ENCODE measurements around the gene ONECUT2. TPM values are rescaled to one million over a fixed set of nuclear protein-coding genes. Genes with fewer than 3 reads are reported as not detected.

ONECUT2 gene
- polyA plus RNA-seq, 1 donor, result 0.79 TPM

- DNase-seq, result no peak
These were observed 3.6 kb upstream of the ONECUT2 start for GRCh38 chr18:57431467-57432080.

GRCh38 chr18:57432140-57432539, 3.0 kb upstream of the ONECUT2 start:
- DNase-seq, result no peak

- no peak for DNase-seq
These were observed 2.3 kb upstream of the ONECUT2 start for GRCh38 chr18:57432751-57433400.

GRCh38 chr18:57433482-57433881, 1.7 kb upstream of the ONECUT2 start:
- no peak for DNase-seq

GRCh38 chr18:57433934-57434535, 1.1 kb upstream of the ONECUT2 start:
- no peak for DNase-seq

GRCh38 chr18:57435846-57436190, 644 bp downstream of the ONECUT2 start:
- DNase-seq, result no peak

- DNase-seq, result no peak
These were observed 1.2 kb downstream of the ONECUT2 start for GRCh38 chr18:57436191-57436964.

GRCh38 chr18:57436965-57437333, 1.8 kb downstream of the ONECUT2 start:
- DNase-seq, result no peak

- DNase-seq, result no peak
These were observed 2.2 kb downstream of the ONECUT2 start for GRCh38 chr18:57437402-57437765.

GRCh38 chr18:57437766-57438671, 2.8 kb downstream of the ONECUT2 start:
- DNase-seq, result no peak

GRCh38 chr18:57438743-57439608, 3.8 kb downstream of the ONECUT2 start:
- DNase-seq, result no peak

GRCh38 chr18:57439609-57439968, 4.4 kb downstream of the ONECUT2 start:
- DNase-seq, result no peak

GRCh38 chr18:57439985-57440330, 4.8 kb downstream of the ONECUT2 start:
- DNase-seq, result no peak

- no peak for DNase-seq
These were observed 5.3 kb downstream of the ONECUT2 start for GRCh38 chr18:57440331-57441070.

GRCh38 chr18:57441071-57441794, 6.1 kb downstream of the ONECUT2 start:
- DNase-seq, result no peak

- no peak for DNase-seq
These were observed 8.1 kb downstream of the ONECUT2 start for GRCh38 chr18:57443247-57443646.

- no peak for DNase-seq
These were observed 8.5 kb downstream of the ONECUT2 start for GRCh38 chr18:57443702-57444101.

GRCh38 chr18:57444301-57444759, 9.2 kb downstream of the ONECUT2 start:
- no peak for DNase-seq

- no peak for DNase-seq
These were observed 10.5 kb downstream of the ONECUT2 start for GRCh38 chr18:57445488-57446319.
